HepG2 (cell line): ENCODE results near the gene GLRX5. TPM values are rescaled to one million over a fixed set of nuclear protein-coding genes. Genes with fewer than 3 reads are reported as not detected.

ENCODE experiments used
- ATAC-seq: fragments of 200-7000 bp; cut with Tn5 transposase; 3 replicates; pipeline ENCODE4 v1.9.1; 2020; ENCODE audit warnings: mild to moderate bottlenecking, moderate library complexity
- BruUV-seq: library from RNA; stranded (reverse); fragments of 400-500 nt; replicated peaks from 2 replicates; lab custom pipeline; 2021; lab: Mats Ljungman, UMichigan
- CTCF ChIA-PET: fragments of 300-600 bp; formaldehyde crosslinking; extraction: SDS; loops from one replicate; lab custom pipeline; 2021; ENCODE audit warnings: low total read pairs, inconsistent platforms, low intra/inter-chr PET ratio; lab: Yijun Ruan, JAX
- POLR2A ChIA-PET: fragments of 350-600 bp; sonication (Branson Sonifier 250); formaldehyde crosslinking; loops from one replicate; lab custom pipeline; 2020; ENCODE audit warnings: antibody characterized with exemption, inconsistent platforms; lab: Yijun Ruan, JAX
- DNase-seq: peaks from one replicate; pipeline ENCODE4 v3.0.0-alpha.2; 2015; ENCODE audit warnings: low spot score
- FAIRE-seq: peaks from 3 replicates; lab custom pipeline; 2011; peaks lifted over from hg19 to GRCh38; lab: Jason Lieb, UNC
- H2AFZ ChIP-seq: one replicate; pipeline ENCODE4 v1.6.1; 2011; ENCODE audit warnings: low read length, inconsistent platforms
- H3K27ac ChIP-seq: fragments of 300-600 bp; 3 replicates; pipeline ENCODE4 v1.8.0; 2011; ENCODE audit warnings: mixed run types, mild to moderate bottlenecking, mixed read lengths, low read length, inconsistent platforms; ENCODE audit not compliant: insufficient read depth; ENCODE audit errors: extremely low read length
- H3K27me3 ChIP-seq, 2 experiments: fragments of 200-600 bp in 1 of 2; 2 replicates in 1 of 2; 3 replicates in 1 of 2; pipeline versions ENCODE4 v1.6.0 to v1.8.0; 2011; ENCODE audit warnings: low read length in 2 of 2, mild to moderate bottlenecking in 2 of 2, moderate library complexity in 2 of 2, inconsistent platforms in 1 of 2; ENCODE audit not compliant: insufficient read depth in 2 of 2, control insufficient read depth in 1 of 2
- H3K36me3 ChIP-seq, 2 experiments: fragments of 200-600 bp in 1 of 2; replicated peaks in 1 of 2; 2 replicates in 1 of 2; 3 replicates in 1 of 2; pipeline versions ENCODE4 v1.5.1 to v1.8.0; 2011; ENCODE audit warnings: low read length in 2 of 2, inconsistent platforms in 1 of 2; ENCODE audit not compliant: insufficient read depth in 2 of 2, control insufficient read depth in 1 of 2
- H3K4me1 ChIP-seq: 2 replicates; pipeline ENCODE4 v1.5.1; 2012; ENCODE audit warnings: low read length, inconsistent platforms; ENCODE audit not compliant: insufficient read depth
- H3K4me2 ChIP-seq: 2 replicates; pipeline ENCODE4 v1.6.0; 2011; ENCODE audit warnings: low read depth, low read length, inconsistent platforms
- H3K4me3 ChIP-seq, 3 experiments: fragments of 200-600 bp in 1 of 3; sonication (generic), shearing (Covaris generic) in 1 of 3; replicated peaks in 1 of 3; 2 replicates each; pipeline ENCODE4 v1.5.1; 2011 to 2016; ENCODE audit warnings: low read length in 3 of 3, inconsistent platforms in 2 of 3, low read depth in 2 of 3, mild to moderate bottlenecking in 2 of 3, control low read depth in 1 of 3, mixed read lengths in 1 of 3; ENCODE audit not compliant: insufficient read depth in 1 of 3
- H3K79me2 ChIP-seq: one replicate; pipeline ENCODE4 v1.6.1; 2011; ENCODE audit warnings: low read length, inconsistent platforms; ENCODE audit not compliant: insufficient read depth
- H3K9ac ChIP-seq: 2 replicates; pipeline ENCODE4 v1.6.0; 2011; ENCODE audit warnings: mild to moderate bottlenecking, low read depth, low read length, inconsistent platforms; ENCODE audit not compliant: insufficient read depth
- H3K9me3 ChIP-seq: 2 replicates; pipeline ENCODE4 v1.5.1; 2012; ENCODE audit warnings: mild to moderate bottlenecking, low read length
- H4K20me1 ChIP-seq: 2 replicates; pipeline ENCODE4 v1.6.0; 2011; ENCODE audit warnings: inconsistent platforms, mild to moderate bottlenecking, low read length, moderate library complexity; ENCODE audit not compliant: insufficient read depth
- FOXP4 ChIP-seq: sonication (generic); formaldehyde crosslinking; IDR thresholded peaks from 2 replicates; pipeline ENCODE4 v1.4.0; 2020; ENCODE audit warnings: missing genetic modification reagents
- HNRNPLL ChIP-seq: fragments of 200-400 bp; formaldehyde crosslinking; IDR thresholded peaks from 2 replicates; pipeline ENCODE4 v1.6.1; 2017; ENCODE audit warnings: mild to moderate bottlenecking, low read depth, low read length; ENCODE audit not compliant: poor library complexity, severe bottlenecking
- KAT7 ChIP-seq: IDR thresholded peaks from 2 replicates; pipeline ENCODE4 v1.6.1; 2018; ENCODE audit warnings: borderline replicate concordance, missing compliant biosample characterization
- MEIS1 ChIP-seq: sonication (generic); formaldehyde crosslinking; IDR thresholded peaks from 2 replicates; pipeline ENCODE4 v1.9.0; 2021; ENCODE audit warnings: mild to moderate bottlenecking, missing genetic modification reagents, moderate library complexity, borderline replicate concordance
- MIXL1 ChIP-seq: IDR thresholded peaks from 2 replicates; pipeline ENCODE4 v1.6.1; 2016
- REPIN1 ChIP-seq: sonication (generic); formaldehyde crosslinking; IDR thresholded peaks from 2 replicates; pipeline ENCODE4 v1.8.0; 2022; ENCODE audit warnings: missing genetic modification reagents, low read depth, mild to moderate bottlenecking, borderline replicate concordance
- SMARCC2 ChIP-seq: fragments of 450-650 bp; IDR thresholded peaks from 2 replicates; pipeline ENCODE4 v1.6.1; 2017; ENCODE audit warnings: antibody characterized with exemption, mild to moderate bottlenecking
- TCF7L2 ChIP-seq: IDR thresholded peaks from 2 replicates; pipeline ENCODE4 v1.6.1; 2011; ENCODE audit warnings: mild to moderate bottlenecking, low read depth, low read length, moderate library complexity
- ZFAT ChIP-seq: sonication (generic); formaldehyde crosslinking; conservative IDR thresholded peaks from 2 replicates; pipeline ENCODE4 v1.8.1; 2023; ENCODE audit warnings: missing genetic modification reagents, inconsistent platforms
- ZHX1 ChIP-seq: sonication (generic); formaldehyde crosslinking; IDR thresholded peaks from 2 replicates; pipeline ENCODE4 v1.8.1; 2022; ENCODE audit warnings: low read depth, mild to moderate bottlenecking, missing genetic modification reagents
- ZNF549 ChIP-seq: sonication (generic); formaldehyde crosslinking; IDR thresholded peaks from 2 replicates; pipeline ENCODE4 v1.5.0; 2020; ENCODE audit warnings: missing genetic modification reagents
- ZNF609 ChIP-seq: sonication (generic); formaldehyde crosslinking; IDR thresholded peaks from 2 replicates; pipeline ENCODE4 v1.4.0; 2020; ENCODE audit warnings: mild to moderate bottlenecking, missing genetic modification reagents, borderline replicate concordance
- WGBS: methylation state at CpG from one replicate; pipeline ENCODE4 v1.1.6; 2017; ENCODE audit warnings: low lambda C conversion rate; 5-methylcytosine and 5-hydroxymethylcytosine counted together
- in situ Hi-C: cut with HindIII; loops from 2 replicates; pipeline ENCODE4 v1.10.0; 2017; ENCODE audit warnings: low pct_unique_long_range_greater_than_20kb; ENCODE audit not compliant: extremely low pct_ligation_motif_present
- intact Hi-C: fragments of 100-400 bp; cut with micrococcal nuclease; formaldehyde crosslinking; loops from one replicate; pipeline ENCODE4 v1.10.0; 2022; ENCODE audit not compliant: unreplicated experiment
- polyA plus RNA-seq, 8 experiments: library from polyadenylated mRNA; depleted of rRNA in 3 of 8; stranded (reverse) in 7 of 8; unstranded in 1 of 8; fragments of >200 nt; fragmentation: Illumina TruSeq in 4 of 8; extraction: Trizol in 4 of 8; gene quantifications; 2 replicates each; pipeline versions ENCODE4 v1.2.1 to v1.2.3, GENCODE V29; 2011 to 2016; ENCODE audit warnings: low read depth in 4 of 8, missing spikeins in 1 of 8, mixed read lengths in 1 of 8; ENCODE audit not compliant: insufficient read depth in 1 of 8
- total RNA-seq, 5 experiments: library from RNA; depleted of rRNA; stranded (reverse); fragments of >200 nt; fragmentation: Illumina TruSeq; extraction: Trizol; gene quantifications; 2 replicates each; pipeline ENCODE4 v1.2.3, GENCODE V29; 2016; ENCODE audit warnings: low read depth in 1 of 5

Gene GLRX5
- total and polyA plus RNA-seq, 2 of the 13 experiments (the other 11 are each of a cell fraction or from before 2014, with no cell fraction given) = 122 to 146 TPM

- DNase-seq (no peak), FAIRE-seq (no peak), ATAC-seq (peak; percentile 51)
- H3K4me1 ChIP-seq = peaks cover 83% of the 10 kb centered on the region
- no peaks in the 10 kb centered on the region; a peak in 2 of 5 replicates for H3K36me3 ChIP-seq
- ChIA-PET POLR2A (interaction anchor here (0.6 to 3.2 kb wide), 7 partner anchors 15 to 57 kb away, joined by 3 to 20 read pairs (median 6); partner anchors contain the start of genes GLRX5 and SYNE3), CTCF (no interaction called here)
- 79% methylated on average over 12 of the region's 14 CpGs for WGBS
- peak overlapping the region in 1 of 3 experiments; percentile 43; a peak in 1 of 6 replicates for H3K4me3 ChIP-seq
- no peak overlapping the region for H2AFZ ChIP-seq
- in situ Hi-C loops (no loop called here), intact Hi-C loops (loop anchor here (2.0 kb wide), 1 partner anchor 48 kb away; no protein-coding TSS in a partner anchor)
- BruUV-seq = no TSS peak
- H3K27me3 ChIP-seq = no peaks in the 10 kb centered on the region
- no peaks in the 10 kb centered on the region for H3K9me3 ChIP-seq
- H3K9ac ChIP-seq = 0 out of 2 replicates have a peak overlapping the region, but pooled peaks have one; percentile 21
- H3K4me2 ChIP-seq = peak overlapping the region; percentile 55
- peaks cover 11% of the 10 kb centered on the region; the same call in 1 of the 2 replicates for H4K20me1 ChIP-seq
- H3K79me2 ChIP-seq = peaks cover 16% of the 10 kb centered on the region
- H3K27ac ChIP-seq = peak overlapping the region; percentile 43
- TF ChIP-seq MEIS1 (CRISPR knock-in tag) = no peak
- no peak for TF ChIP-seq TCF7L2
- TF ChIP-seq FOXP4 (CRISPR knock-in tag) = 0 out of 2 replicates have a peak, but pooled peaks have one; percentile 34
- no peak for TF ChIP-seq MIXL1 (CRISPR knock-in tag)
- TF ChIP-seq ZFAT (CRISPR knock-in tag) = no peak
- TF ChIP-seq ZHX1 (CRISPR knock-in tag) = no peak
- TF ChIP-seq HNRNPLL = no peak
- no peak for TF ChIP-seq ZNF549
- no peak for TF ChIP-seq ZNF609
- TF ChIP-seq SMARCC2 = no peak
- TF ChIP-seq KAT7 (CRISPR knock-in tag) = no peak
- TF ChIP-seq REPIN1 = no peak
These were observed 34.0 kb upstream of the GLRX5 start for GRCh38 chr14:95500772-95501401.
